Progenitor cell of endocrine pancreas (in vitro differentiated cells): ENCODE data around the gene AK9. TPM values are rescaled to one million over a fixed set of nuclear protein-coding genes. Genes with fewer than 3 reads are reported as not detected.

ENCODE experiments used
- DNase-seq: peaks from one replicate; pipeline ENCODE4 v3.0.0; 2021; ENCODE audit warnings: low spot score; ENCODE audit not compliant: unreplicated experiment
- H3K27ac Mint-ChIP-seq: 2 replicates; pipeline ENCODE4 v1.8.0; 2021; ENCODE audit warnings: mild to moderate bottlenecking, moderate library complexity, mixed read lengths
- H3K27me3 Mint-ChIP-seq: 2 replicates; pipeline ENCODE4 v1.8.0; 2021; ENCODE audit warnings: mixed read lengths
- H3K36me3 Mint-ChIP-seq: 2 replicates; pipeline ENCODE4 v1.8.0; 2022; ENCODE audit warnings: mixed read lengths; ENCODE audit not compliant: insufficient read depth
- H3K4me1 Mint-ChIP-seq: 2 replicates; pipeline ENCODE4 v1.8.0; 2021; ENCODE audit warnings: low read depth, mixed read lengths
- H3K4me3 Mint-ChIP-seq: 2 replicates; pipeline ENCODE4 v1.8.0; 2021; ENCODE audit warnings: low read depth, mild to moderate bottlenecking, moderate library complexity, mixed read lengths
- H3K9me3 Mint-ChIP-seq: 2 replicates; pipeline ENCODE4 v1.8.0; 2021; ENCODE audit warnings: low read depth, mixed read lengths
- CTCF ChIP-seq: fragments of 200-600 bp; sonication (generic); IDR thresholded peaks from one replicate; pipeline ENCODE4 v1.5.0; 2021; ENCODE audit warnings: antibody characterized with exemption, mild to moderate bottlenecking; ENCODE audit not compliant: unreplicated experiment
- total RNA-seq: library from RNA; stranded (reverse); gene quantifications from 2 replicates; pipeline ENCODE4 v1.2.1, GENCODE V29; 2021

The AK9 gene
- total RNA-seq, 1 donor from 2014 or later: 12.8 TPM

- Mint-ChIP-seq H3K4me1 (peaks cover 2% of the 10 kb centered on the region), H3K4me3 (no peak overlapping the region), H3K36me3 (no peaks in the 10 kb centered on the region), H3K9me3 (no peaks in the 10 kb centered on the region), H3K27ac (no peak overlapping the region), H3K27me3 (no peaks in the 10 kb centered on the region)
- no peak for DNase-seq
- no peak for TF ChIP-seq CTCF
Measured at GRCh38 chr6:109516929-109517328, 174.1 kb downstream of the AK9 start.

- Mint-ChIP-seq H3K36me3 (no peaks in the 10 kb centered on the region), H3K9me3 (no peaks in the 10 kb centered on the region), H3K27me3 (no peaks in the 10 kb centered on the region), H3K4me3 (no peak overlapping the region), H3K4me1 (peaks cover 2% of the 10 kb centered on the region), H3K27ac (no peak overlapping the region)
- TF ChIP-seq CTCF: no peak
- DNase-seq: no peak
Measured at GRCh38 chr6:109515781-109516409, 175.1 kb downstream of the AK9 start.

GRCh38 chr6:109514946-109515345 is 176.1 kb downstream of the AK9 start:
- TF ChIP-seq CTCF: no peak
- no peak for DNase-seq
- peaks cover 2% of the 10 kb centered on the region for H3K4me1 Mint-ChIP-seq
- no peaks in the 10 kb centered on the region for H3K36me3 Mint-ChIP-seq
- no peaks in the 10 kb centered on the region for H3K9me3 Mint-ChIP-seq
- no peak overlapping the region for H3K27ac Mint-ChIP-seq
- no peaks in the 10 kb centered on the region for H3K27me3 Mint-ChIP-seq
- H3K4me3 Mint-ChIP-seq: no peak overlapping the region

GRCh38 chr6:109513571-109514071 is 177.4 kb downstream of the AK9 start:
- TF ChIP-seq CTCF: no peak
- Mint-ChIP-seq H3K4me3 (no peak overlapping the region), H3K27ac (no peak overlapping the region)

GRCh38 chr6:109512271-109512817 is 178.7 kb downstream of the AK9 start:
- no peaks in the 10 kb centered on the region for H3K9me3 Mint-ChIP-seq
- no peak for TF ChIP-seq CTCF
- H3K27me3 Mint-ChIP-seq: no peaks in the 10 kb centered on the region
- H3K4me3 Mint-ChIP-seq: no peak overlapping the region
- no peak for DNase-seq
- no peak overlapping the region for H3K27ac Mint-ChIP-seq
- peaks cover 2% of the 10 kb centered on the region for H3K4me1 Mint-ChIP-seq
- H3K36me3 Mint-ChIP-seq: no peaks in the 10 kb centered on the region

More at GRCh38 chr6:109513571-109514071, 177.4 kb downstream of the AK9 start:
- DNase-seq: no peak
- Mint-ChIP-seq H3K4me1 (peaks cover 2% of the 10 kb centered on the region), H3K27me3 (no peaks in the 10 kb centered on the region), H3K36me3 (no peaks in the 10 kb centered on the region), H3K9me3 (no peaks in the 10 kb centered on the region)
